NCI-H1105 treated with DMSO at 0.1 percent for 48 hours (cell line): ENCODE measurements around the gene POU2AF3.

Source experiments
- DNase-seq: peaks from one replicate; lab custom pipeline; 2025; lab: John Stamatoyannopoulos, UW

Gene POU2AF3

DNA sequence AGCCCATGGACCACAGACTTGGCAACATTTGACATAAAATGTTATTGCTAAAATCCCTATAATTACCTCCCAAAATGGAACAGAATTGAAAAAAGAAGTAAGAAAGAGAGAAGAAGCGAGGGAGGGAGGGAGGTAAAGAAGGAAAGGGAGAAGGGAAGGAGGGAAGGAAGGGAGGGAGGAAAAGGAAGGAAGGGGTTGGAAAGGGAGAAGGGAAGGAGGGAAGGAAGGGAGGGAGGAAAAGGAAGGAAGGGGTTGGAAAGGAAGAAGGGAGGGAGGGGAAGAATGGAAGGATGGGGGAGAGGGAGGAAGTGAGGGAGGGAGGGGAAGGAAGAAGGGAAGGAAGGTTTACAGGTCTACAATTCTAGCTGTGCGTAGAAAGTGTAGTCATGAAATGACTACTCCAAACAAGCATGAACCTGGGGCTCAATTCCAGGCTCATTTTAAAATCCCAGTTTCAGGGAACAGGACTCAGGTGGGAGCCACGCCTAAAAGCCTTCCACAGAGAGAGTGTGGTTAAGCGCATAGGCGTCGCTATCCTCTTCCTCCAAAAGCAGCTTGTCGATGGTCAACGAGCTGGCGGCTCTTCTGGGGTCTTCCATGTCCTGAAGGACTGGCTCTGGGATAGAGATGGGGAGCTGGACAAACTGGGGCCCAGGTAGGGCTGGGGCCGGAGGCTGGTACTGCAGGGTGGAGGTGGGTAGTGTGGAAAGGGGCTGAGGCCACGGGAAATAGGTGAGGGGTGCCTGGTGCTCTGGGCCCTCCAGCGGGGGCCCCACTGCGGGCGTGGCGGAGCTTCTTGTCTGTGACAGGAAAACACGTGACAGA is 55.6 kb downstream of the POU2AF3 start:
- no peak for DNase-seq

DNA sequence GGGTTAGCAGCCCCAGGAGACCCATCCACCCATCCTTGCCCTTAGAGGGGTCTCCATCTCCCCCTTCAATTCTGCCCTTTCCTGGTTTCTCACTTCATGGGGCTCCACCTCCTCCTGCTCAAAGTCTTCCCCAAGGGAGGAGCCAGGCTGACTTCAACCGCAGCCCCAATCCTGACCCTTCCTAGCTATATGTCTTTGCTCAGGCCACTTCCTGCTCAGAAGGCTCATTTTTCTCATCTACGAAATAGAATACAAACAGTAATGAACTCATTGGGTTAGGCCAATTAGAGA is 56.2 kb downstream of the POU2AF3 start:
- no peak for DNase-seq

- DNase-seq: no peak
These were observed 56.8 kb downstream of the POU2AF3 start for GRCh38 chr11:111355101-111355500.

DNA sequence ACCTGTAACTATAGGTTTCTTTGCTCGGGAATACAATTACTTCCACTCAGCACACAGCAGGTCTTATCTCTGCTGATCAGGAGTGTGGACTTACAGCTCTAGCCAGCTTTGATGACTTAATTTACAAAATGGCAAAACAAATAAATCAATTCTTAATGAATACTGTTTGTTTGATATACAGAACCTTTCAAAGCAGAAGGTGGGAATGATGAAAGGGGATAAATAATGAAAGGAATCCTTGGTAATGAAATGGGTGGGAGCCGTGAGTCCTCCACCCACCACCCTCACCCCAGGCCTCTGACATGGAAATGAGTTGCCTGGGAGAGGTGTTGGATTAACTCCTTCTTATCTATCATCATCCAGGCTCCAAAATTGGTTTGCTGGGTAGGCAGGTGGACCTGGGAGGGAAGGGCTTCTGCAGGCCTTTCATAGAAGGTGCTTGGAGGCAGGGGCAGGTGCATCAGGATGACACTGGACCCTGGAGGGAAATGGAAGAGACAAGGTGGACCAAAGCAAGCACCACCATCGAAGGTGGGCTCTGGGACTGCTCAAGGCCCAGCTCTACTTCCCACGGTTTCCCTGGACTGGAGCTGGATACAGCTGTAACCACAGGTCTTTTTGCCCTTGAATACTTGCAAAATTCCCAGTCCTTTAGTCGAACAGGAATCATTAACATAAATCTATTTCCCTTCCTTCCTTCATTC is 57.8 kb downstream of the POU2AF3 start:
- peak; percentile 14 for DNase-seq

DNA sequence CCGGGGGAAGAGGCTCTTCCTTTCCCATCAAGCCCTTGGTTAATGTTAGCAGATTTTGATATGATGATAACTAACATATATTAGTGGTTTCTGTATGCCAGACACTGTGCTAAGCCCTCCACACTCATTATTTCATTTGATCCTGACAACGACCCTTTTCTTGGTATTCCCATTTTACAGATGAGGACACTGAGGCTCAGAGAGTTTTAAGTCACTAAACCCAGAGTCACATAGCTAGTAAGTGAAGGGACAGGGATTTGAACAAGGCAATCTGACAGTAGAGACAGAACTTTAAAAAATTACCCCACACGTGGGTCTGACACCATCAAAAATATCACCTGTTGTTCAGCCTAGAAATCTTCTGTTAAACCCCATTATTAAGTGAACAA is 58.3 kb downstream of the POU2AF3 start:
- DNase-seq: no peak

GRCh38 chr11:111357150-111358037 is 59.0 kb downstream of the POU2AF3 start:
- DNase-seq: no peak
